Liver (tissue), 3 donors: Measurements from ENCODE around the gene SMPD4.
"Not testable (repeated sequence)": the region's sequence is repeated elsewhere in the genome, so short reads cannot be mapped to it uniquely, and the experiment has no call there.

ENCODE experiments used
- GABPA ChIP-seq, 2 donors: IDR thresholded peaks in 1 of 2; conservative IDR thresholded peaks in 1 of 2; 2 replicates each; pipeline ENCODE4 v1.6.1; 2016; ENCODE audit warnings: antibody characterized with exemption in 2 of 2, mild to moderate bottlenecking in 1 of 2, moderate library complexity in 1 of 2
- TF ChIP-seq, protein P1 (sequence below): fragments of 150-350 bp; IDR thresholded peaks from 2 replicates; pipeline ENCODE4 v1.5.1; 2017; ENCODE audit warnings: improper control_type of control experiment, low read depth, low read length; ENCODE audit not compliant: missing input control
- donor health status: healthy.
- donor health status: healthy.

DNA sequence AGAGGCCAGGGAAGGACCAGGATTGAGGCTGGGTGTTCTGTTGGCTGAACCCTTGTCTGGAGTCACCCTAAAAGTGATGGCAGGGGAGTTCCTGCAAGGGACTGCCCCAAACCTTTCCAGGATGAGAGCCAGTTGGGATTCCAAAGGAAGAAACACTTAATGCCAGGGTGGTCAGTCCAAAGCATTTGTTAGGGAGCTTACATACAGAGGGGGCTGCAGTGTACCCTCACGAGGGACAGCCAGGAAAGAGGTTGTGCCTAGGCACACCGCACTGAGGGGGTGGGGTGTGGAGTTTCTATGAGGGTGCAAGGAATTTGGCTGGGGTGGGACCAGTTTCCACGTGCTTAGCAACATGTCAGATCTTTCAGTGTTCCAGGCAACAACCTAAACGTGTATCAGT is 7.6 kb upstream of the SMPD4 start:
- not testable (repeated sequence) for TF ChIP-seq GABPA (IDR thresholded peaks at IDR 0.05 in 1 of 2, conservative IDR thresholded peaks at IDR 0.05 in 1 of 2)
- TF ChIP-seq, protein P1, sequence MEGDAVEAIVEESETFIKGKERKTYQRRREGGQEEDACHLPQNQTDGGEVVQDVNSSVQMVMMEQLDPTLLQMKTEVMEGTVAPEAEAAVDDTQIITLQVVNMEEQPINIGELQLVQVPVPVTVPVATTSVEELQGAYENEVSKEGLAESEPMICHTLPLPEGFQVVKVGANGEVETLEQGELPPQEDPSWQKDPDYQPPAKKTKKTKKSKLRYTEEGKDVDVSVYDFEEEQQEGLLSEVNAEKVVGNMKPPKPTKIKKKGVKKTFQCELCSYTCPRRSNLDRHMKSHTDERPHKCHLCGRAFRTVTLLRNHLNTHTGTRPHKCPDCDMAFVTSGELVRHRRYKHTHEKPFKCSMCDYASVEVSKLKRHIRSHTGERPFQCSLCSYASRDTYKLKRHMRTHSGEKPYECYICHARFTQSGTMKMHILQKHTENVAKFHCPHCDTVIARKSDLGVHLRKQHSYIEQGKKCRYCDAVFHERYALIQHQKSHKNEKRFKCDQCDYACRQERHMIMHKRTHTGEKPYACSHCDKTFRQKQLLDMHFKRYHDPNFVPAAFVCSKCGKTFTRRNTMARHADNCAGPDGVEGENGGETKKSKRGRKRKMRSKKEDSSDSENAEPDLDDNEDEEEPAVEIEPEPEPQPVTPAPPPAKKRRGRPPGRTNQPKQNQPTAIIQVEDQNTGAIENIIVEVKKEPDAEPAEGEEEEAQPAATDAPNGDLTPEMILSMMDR: not testable (repeated sequence)
